ENCODE data around the gene NUCB2.
"Not testable (repeated sequence)": the region's sequence is repeated elsewhere in the genome, so short reads cannot be mapped to it uniquely, and the experiment has no call there.

The NUCB2 gene

GRCh38 chr11:17276236-17277023 lies at the start of gene NUCB2:
Gene NUCB2, plus strand, starts transcription at chr11:17276739. Its CDS starts 18,585 bp downstream, at chr11:17295324.
- DNase-seq (ENCODE audit: low read depth in 1 of 2, low spot score in 1 of 2) = peak; percentile 90 to 94

- DNase-seq (ENCODE audit: low read depth in 1 of 2, low spot score in 1 of 2) = not testable (repeated sequence)
Observed at GRCh38 chr11:17228186-17228925, 48.2 kb upstream of the NUCB2 start.

- DNase-seq (ENCODE audit: low read depth in 1 of 2, low spot score in 1 of 2) = no peak
Observed at GRCh38 chr11:17229481-17230152, 46.9 kb upstream of the NUCB2 start.

- peak in 1 of 2 donors; percentile 54 for DNase-seq (ENCODE audit: low read depth in 1 of 2, low spot score in 1 of 2)
Observed at GRCh38 chr11:17230867-17231851, 45.4 kb upstream of the NUCB2 start.

- no peak for DNase-seq (ENCODE audit: low read depth in 1 of 2, low spot score in 1 of 2)
Observed at GRCh38 chr11:17233101-17233500, 43.4 kb upstream of the NUCB2 start.

GRCh38 chr11:17238377-17238776 lies 38.2 kb upstream of the NUCB2 start:
- no peak for DNase-seq (ENCODE audit: low read depth in 1 of 2, low spot score in 1 of 2)

GRCh38 chr11:17239927-17240326 lies 36.6 kb upstream of the NUCB2 start:
- DNase-seq (ENCODE audit: low read depth in 1 of 2, low spot score in 1 of 2) = not testable (repeated sequence)

GRCh38 chr11:17240780-17241179 lies 35.8 kb upstream of the NUCB2 start:
- no peak for DNase-seq (ENCODE audit: low read depth in 1 of 2, low spot score in 1 of 2)

GRCh38 chr11:17242954-17243353 lies 33.6 kb upstream of the NUCB2 start:
- DNase-seq (ENCODE audit: low read depth in 1 of 2, low spot score in 1 of 2) = not testable (repeated sequence)

- DNase-seq (ENCODE audit: low read depth in 1 of 2, low spot score in 1 of 2) = no peak
Observed at GRCh38 chr11:17244046-17244445, 32.5 kb upstream of the NUCB2 start.

GRCh38 chr11:17250561-17251350 lies 25.8 kb upstream of the NUCB2 start:
- no peak for DNase-seq (ENCODE audit: low read depth in 1 of 2, low spot score in 1 of 2)

GRCh38 chr11:17252704-17253103 lies 23.8 kb upstream of the NUCB2 start:
- no peak for DNase-seq (ENCODE audit: low read depth in 1 of 2, low spot score in 1 of 2)

GRCh38 chr11:17256512-17256911 lies 20.0 kb upstream of the NUCB2 start:
- no peak for DNase-seq (ENCODE audit: low read depth in 1 of 2, low spot score in 1 of 2)

GRCh38 chr11:17257196-17257595 lies 19.3 kb upstream of the NUCB2 start:
- DNase-seq (ENCODE audit: low read depth in 1 of 2, low spot score in 1 of 2) = no peak

GRCh38 chr11:17258670-17259069 lies 17.9 kb upstream of the NUCB2 start:
- DNase-seq (ENCODE audit: low read depth in 1 of 2, low spot score in 1 of 2) = no peak

- DNase-seq (ENCODE audit: low read depth in 1 of 2, low spot score in 1 of 2) = no peak
Observed at GRCh38 chr11:17259519-17259918, 17.0 kb upstream of the NUCB2 start.

- no peak for DNase-seq (ENCODE audit: low read depth in 1 of 2, low spot score in 1 of 2)
Observed at GRCh38 chr11:17260020-17260419, 16.5 kb upstream of the NUCB2 start.

GRCh38 chr11:17263769-17264168 lies 12.8 kb upstream of the NUCB2 start:
- DNase-seq (ENCODE audit: low read depth in 1 of 2, low spot score in 1 of 2) = no peak

- no peak for DNase-seq (ENCODE audit: low read depth in 1 of 2, low spot score in 1 of 2)
Observed at GRCh38 chr11:17266781-17267180, 9.8 kb upstream of the NUCB2 start.

- no peak for DNase-seq (ENCODE audit: low read depth in 1 of 2, low spot score in 1 of 2)
Observed at GRCh38 chr11:17267576-17267975, 9.0 kb upstream of the NUCB2 start.
